Adrenal gland (tissue), 5 donors: ENCODE measurements around the gene C19orf25.

Experiments used
- CTCF ChIP-seq, 6 experiments: fragments of 450-650 bp in 4 of 6; fragments of 200-600 bp in 2 of 6; sonication (generic) in 1 of 6; IDR thresholded peaks; 1 replicate in 5 of 6; 2 replicates in 1 of 6; pipeline versions ENCODE4 v1.5.1 to v1.8.0; 2016 to 2021; ENCODE audit warnings: antibody characterized with exemption in 6 of 6, mild to moderate bottlenecking in 2 of 6, moderate library complexity in 1 of 6
- POLR2A ChIP-seq, 2 donors: fragments of 450-650 bp; IDR thresholded peaks; one replicate each; pipeline ENCODE4 v1.6.1; 2017; ENCODE audit warnings: antibody characterized with exemption in 2 of 2, mild to moderate bottlenecking in 2 of 2, moderate library complexity in 1 of 2
- donor health status: DM: no; HTN: no; CAD: no.

- TF ChIP-seq POLR2A (IDR thresholded peaks at IDR 0.05) (no peak), CTCF (IDR thresholded peaks at IDR 0.05) (no peak)
Observed at GRCh38 chr19:1457031-1457739, 21.8 kb downstream of the C19orf25 start.
